A172 (cell line): ENCODE measurements around the gene MRPL10. TPM values are rescaled to one million over a fixed set of nuclear protein-coding genes. Genes with fewer than 3 reads are reported as not detected.

Experiments
- DNase-seq: peaks from one replicate; pipeline ENCODE4 v3.0.0-alpha.2; 2015; ENCODE audit warnings: low spot score
- total RNA-seq: library from RNA; depleted of rRNA; stranded (reverse); fragments of >200 nt; shearing (Covaris generic); gene quantifications from 2 replicates; pipeline ENCODE4 v1.2.3, GENCODE V29; 2014

MRPL10 gene
- total RNA-seq, 1 experiment from 2014 or later = 58.5 TPM

DNA sequence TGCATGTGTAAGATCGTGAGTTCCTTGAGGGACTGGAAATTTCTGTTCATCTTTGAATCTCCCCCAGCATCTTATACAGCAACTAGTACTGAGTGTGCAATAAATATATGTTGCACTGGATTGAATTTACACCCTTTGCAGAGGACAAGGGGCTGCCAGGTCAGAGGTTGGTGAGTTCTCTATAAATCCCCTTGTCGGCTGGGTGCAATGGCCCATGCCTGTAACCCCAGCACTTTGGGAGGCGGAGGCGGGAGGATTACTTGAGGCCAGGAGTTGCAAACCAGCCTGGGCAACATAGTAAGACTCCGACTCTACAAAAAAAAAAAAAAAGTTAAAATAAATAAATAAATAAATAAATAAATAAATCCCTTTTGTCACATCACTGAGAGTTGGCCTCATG lies 29.0 kb upstream of the MRPL10 start:
- DNase-seq = no peak

DNA sequence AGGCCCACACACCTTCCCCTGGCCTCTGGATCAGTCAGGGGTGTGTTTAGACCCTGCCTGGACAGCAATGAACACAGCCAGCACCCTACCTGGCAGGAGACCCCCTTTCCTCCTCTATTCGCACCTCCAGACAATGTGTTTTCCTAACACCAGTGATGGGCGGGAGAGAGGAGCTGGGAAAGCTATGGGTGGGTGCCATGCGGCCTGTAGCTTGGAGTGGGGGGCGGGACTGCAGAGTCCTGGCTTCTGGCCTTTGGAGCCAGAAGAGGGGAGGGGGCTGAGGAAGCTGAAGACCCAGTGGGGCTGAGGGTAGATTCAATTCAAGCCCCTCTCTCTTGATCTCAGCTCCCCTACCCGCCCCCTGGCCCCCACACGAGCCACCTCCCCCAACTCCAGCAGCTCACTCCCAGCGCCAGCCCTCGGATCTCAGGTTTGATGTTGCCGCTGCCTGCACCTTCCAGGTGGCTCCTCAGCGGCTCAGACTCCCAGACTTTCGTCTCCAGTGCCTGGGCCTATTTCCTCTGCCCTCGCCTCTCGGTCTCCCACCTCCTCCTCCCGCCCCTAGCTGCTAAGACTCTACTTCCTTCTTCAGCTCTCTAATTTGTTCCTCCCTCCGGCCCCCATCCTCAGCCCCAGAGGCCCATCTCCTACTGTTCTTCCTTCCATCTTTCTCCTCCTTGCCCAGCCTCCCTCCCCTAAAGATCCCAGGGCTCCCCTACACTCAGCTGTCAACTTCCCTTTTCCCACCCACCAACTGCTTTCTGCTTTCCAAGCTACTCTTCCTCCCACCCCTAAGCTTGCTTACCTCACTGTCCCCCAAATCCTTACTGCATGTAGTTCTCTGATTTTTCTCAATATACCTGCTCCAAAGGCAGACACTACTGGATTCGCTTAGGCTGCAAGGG lies 26.5 kb upstream of the MRPL10 start:
- DNase-seq = no peak

DNA sequence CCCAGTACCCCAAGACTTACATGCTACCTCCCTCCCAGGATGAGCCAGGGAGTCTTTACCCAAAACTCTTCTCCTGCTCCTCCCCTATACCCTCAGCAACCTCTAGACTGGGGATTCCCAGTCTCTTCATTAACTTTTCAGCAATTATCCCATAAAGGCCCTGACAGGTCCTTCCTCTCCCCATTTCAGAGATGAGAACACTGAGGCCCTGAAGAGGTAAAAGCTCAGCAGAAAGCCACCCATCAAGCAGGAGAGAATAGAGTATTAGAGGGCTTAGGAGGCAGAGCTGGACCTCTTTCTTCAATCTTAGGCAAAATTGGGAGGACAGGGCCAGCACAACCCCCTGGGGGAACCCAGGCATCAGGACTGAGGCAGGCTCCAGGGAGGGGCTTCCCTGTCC lies 25.5 kb upstream of the MRPL10 start:
- no peak for DNase-seq

DNA sequence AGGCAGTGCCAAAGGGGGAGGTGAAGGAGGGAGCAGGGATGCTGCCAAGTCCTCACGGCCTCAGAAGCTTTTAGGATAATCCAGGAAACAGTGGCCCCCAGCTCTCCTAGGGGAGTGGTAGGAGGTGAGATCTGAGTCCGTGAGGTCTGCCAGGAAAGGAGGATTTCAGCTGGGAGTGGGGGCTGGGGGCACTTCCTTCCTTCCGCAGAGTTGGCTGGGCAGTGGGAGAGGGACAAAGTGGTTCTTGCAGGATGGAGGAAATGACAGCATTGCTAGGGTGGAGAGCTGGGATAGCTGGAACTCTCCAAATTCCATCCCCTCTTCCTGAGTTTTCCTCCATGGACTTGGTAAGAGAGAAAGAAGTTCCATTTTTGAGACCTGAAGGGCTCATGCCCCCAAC lies 24.4 kb upstream of the MRPL10 start:
- DNase-seq = no peak

DNA sequence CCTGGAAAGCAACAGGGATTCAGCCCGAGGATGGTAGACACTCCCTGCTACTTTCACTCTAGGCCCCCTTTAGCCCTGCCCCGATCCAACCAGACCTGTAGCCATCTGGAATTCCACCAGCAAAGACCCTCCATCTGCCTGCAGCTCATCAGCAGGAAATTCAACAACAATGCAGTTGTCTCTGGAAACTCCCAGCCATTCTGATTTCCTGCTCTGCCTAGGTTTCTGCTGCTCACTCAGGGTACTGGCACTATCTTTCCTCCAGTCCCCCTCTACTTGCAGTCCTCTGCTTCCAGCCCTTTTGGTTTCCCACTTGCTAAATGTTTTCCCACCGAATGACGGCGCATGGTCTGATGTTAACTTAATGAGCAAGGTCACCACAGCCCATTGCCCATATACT lies 22.3 kb upstream of the MRPL10 start:
- no peak for DNase-seq

DNA sequence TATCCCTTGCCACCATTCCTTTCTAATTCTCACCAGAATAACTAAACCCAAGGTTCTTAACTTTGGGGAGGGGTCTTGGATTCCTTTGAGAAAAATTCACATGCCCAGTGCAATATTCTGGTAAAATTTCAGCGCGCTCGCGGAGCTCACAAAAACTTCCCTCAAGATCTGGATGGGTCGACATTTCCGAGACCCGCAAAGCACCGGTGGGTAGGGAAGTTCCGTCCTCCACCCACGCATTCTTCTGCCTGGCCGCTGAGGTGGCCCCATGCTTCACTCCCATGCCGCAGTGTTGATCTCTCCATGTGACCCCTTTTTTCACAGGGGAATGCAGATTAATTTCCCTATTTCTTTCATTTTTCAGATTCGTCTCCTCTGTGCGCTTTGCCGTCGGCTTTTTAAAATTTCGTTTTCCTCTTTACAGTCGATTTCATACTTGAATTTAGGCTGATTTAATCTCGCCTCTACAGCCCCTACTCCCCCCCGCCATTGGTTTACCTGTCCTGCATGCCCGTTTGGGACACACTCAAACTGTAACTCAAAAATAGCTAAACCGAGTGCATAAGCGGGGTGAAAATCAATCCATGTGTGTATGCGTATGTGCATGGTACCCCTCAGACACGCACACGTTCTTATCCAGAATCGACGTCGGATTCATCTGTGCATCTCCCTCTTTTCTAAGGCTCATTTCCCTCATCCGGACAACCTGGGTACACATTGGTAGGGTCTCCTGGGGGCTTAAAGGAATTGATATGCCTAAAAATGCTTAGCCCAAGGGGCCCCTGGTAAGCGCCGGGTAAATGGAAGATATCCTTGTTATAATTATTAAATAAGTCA lies 21.0 kb upstream of the MRPL10 start:
- DNase-seq = no peak

DNA sequence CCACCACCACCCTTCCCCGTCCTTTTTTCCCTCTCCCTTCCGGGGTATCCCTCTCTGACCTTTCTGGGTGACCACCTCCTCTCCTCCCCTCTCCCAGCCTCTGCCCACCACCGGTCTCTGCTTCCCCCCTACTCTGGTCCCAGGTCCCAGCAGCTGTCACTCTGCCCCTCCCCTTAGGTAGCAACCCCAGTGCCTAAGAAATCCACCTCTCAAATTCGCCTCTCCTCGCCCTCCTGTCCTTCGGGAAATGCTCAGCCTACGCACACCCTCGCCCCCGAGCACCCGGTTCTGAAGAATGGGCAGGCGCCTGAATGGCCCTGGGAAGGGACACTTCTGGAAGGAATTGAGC lies 20.4 kb upstream of the MRPL10 start:
- no peak for DNase-seq

DNA sequence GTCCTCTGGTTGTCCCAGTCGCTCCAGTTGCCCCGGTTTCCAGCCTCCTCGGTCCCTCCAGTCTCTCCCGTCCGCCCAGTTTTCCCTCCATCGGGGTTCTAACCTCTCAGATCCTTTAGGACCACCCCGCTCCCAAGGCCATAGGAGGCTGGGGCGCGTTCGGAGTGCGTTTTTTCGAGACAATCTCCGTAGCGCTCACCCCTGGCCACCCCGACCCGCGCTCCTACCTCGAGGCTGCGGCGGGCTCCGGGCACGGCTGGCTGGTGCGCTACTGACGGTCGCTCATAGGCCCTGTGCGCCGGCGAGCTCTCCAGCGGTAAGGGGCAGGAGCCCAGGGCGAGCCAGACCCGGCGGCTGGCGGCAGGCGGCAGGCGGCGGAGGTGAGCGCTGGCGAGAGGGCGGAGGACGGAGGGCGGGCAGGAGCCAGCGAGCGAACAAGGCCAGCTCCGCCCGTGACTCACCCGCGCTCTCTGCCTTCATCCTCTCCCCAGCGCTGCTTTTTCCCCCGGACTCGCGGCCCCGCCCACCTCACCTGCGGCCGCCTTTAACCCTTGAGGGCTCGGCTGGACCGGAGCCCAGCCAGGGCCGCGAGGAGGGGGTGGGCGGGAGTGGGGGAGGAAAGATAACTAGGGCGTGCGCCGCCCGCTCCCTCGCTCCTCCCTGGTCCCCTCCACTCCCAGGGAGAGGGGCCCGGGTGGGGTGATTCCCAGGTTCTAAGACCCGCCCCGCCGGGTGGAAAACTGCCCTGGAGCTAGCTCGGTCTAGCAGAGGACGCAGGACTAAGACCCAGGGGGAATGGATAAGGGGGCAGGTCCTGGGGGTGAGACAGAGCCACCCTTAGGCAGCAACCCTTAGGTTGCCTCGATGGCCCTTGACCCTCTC lies 19.6 kb upstream of the MRPL10 start, which contains the start of gene SP6:
TSS of gene SP6 (minus strand) at position 472 of the 882 bp plus-strand sequence. CDS start 2,734 bp downstream, outside the sequence.
- peak; percentile 82 for DNase-seq

DNA sequence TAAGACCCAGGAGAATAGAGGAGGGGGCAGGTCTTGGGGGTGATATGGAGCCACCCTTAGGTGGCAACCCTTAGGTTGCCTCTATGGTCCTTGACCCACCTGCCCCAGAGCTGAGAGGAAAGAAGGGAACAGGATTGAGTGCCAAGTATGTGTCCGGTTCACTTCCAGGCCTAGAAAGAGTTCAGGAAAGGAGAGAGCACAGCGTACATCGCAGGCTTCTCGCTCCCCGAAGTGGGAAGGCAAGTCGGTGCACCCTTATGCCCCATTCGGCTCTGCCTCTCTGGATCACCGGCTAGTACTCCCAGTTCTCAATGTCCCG lies 19.0 kb upstream of the MRPL10 start:
- no peak for DNase-seq

DNA sequence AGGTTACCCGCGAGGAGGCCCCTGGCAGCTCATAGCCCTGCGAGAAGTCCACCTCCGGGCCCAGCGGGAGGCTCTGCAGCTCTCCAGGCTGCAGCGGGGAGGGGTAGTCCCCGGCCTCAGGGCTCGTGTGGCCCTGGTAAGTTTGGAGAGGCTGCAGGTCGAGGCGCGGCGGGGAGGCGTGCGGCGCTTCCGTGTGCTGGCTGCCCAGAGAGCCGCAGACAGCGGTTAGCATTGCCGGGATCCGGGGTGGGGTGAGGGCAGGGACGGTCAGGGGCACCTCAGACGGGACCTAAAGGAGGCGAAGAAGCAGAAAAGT lies 16.8 kb upstream of the MRPL10 start:
- no peak for DNase-seq

DNA sequence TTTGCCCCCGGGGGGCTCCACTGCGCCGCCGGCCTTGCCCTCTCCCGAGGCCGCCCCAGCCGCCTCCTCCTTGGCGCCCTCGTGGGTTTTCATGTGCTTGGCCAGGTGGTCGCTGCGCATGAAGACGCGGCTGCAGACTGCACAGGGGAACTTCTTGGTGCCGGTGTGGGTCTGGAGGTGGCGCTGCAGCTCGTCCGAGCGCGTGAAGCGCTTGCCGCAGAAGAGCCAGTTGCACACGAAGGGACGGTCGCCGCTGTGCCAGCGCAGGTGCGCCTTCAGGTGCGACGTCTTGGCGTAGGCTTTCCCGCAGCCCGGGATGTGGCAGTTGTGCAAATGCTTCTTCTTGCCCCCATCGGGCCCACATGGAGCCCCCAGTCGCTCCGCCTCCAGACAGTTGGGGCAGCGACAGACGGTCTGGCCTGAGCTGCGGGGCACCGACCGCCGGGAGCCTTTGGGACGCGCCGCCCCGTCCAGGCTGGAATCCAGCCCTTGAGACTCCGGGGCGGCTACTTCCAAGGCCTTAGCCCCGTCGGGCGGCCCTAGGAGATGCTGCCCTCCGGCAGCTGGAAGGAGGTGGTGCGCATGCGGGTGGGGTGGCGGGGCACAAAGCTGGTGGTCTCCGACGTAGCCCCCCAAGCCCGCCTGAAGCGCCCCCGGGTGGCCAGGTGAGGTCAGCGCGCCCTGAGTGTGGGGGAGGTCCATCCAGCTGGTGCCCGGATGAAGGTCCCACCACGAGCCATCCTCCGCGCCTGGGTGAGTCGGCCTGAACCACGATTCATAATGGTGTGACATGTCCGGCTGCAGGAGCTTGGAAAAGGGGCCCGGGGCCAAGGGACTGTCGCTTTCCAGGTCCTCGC lies 16.2 kb upstream of the MRPL10 start:
- DNase-seq = no peak

DNA sequence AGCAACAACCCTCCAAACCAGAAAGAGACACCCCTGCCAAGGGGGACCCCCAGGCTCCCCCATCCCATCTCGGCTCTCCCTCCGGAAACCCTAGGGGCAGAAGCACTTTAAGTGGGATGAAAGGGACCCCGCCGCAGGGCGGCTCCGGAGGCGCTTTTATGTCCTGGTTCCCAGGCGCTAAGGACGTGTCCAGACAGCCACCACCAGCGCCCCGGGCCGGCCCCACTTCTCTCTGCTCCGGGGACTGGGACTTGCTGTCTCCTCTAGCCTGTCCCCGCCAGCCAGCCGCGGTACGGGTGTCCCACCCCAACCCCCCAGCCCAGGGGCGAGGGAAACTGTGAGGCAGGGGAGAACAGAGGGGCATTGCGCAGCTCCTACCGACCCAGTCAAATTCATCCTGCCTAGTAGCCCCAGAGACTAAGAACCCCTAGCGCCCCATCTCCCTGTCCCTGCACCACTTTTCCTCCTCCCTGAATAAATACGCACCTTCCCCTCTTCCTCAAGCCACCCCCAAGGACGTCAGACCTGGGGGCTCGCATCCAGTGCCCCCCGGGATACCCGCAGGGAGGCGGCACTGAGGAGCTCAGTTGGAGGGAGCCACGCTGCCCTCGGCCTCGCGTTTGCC lies 15.5 kb upstream of the MRPL10 start:
- no peak for DNase-seq

DNA sequence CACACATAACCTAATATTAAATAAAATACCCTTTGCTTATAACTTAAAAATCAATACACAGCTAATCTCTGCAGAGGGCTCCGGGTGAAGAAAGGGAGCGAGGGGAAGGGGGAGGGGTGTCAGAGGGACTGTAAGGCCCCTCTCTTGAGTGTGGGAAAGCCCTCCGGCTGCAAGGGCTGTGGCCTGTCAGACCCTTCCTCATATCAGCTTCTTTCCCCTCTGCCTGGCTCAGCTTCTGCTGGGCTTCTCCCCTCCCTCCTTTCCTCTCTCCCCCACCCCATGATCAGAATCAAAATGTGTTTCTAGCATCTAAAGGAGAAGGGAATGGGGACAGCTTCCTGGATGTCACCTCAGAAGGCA lies 14.4 kb upstream of the MRPL10 start:
- DNase-seq = no peak

DNA sequence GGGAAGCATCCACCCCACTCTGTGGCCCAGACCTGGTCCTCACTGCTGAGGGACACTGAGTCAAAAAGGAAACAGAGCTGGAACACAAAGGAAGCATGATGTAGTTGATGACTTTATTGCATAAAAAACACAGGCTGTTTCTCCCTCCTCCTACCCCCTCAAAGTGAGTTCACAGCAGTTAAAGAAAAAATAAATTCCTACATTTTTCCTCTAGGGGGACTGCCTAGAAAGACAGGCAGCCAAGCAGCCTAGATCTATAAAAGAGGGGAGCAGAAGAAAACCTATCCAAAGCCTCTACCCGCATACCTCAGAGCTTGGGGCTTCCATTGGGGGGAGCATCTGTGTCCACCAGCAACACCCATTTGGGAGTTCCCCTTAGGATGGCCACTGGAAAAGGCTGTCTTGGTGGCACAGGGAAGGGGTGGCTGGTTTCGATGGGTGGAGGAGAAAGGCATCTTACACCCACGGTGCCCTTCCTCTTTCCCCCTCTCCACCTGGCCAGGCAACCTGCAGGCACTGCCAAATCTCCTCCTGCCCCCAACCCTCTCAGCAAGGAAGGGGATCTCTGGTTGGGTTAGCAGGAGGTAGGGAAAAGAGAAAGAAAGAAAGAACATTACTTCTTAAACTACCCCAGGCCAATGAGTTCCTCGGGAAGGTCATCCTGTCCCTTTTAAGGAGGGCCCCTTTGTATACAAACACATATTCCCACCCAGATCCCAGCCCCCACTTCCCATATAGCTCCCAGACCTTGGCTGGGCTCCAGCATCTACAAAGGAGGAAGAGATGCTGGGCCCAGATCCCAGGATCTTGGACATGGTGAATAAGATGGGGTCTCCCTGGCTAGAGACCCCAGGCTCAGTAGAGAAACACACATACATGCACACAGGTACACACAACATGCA lies 13.7 kb upstream of the MRPL10 start:
- DNase-seq = no peak

DNA sequence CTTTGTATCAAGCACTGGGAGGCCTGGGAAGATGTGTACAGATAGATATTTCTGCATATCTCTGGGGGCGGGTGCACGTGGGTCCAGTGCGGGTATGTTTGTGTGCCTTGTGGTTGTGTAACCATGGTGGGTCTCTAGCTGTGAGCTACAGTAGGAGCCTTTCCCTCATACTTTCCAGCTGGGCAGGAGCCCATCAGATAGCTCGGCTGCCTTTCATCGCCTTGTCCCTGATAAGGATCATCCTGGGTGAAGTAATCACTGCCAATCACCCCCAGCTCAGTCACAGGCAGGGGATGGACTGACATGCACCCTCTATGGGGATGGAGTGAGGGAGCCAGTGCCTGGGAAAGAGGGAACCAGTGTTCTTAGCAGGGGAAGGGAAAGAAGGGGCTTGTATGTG lies 12.9 kb upstream of the MRPL10 start:
- no peak for DNase-seq

DNA sequence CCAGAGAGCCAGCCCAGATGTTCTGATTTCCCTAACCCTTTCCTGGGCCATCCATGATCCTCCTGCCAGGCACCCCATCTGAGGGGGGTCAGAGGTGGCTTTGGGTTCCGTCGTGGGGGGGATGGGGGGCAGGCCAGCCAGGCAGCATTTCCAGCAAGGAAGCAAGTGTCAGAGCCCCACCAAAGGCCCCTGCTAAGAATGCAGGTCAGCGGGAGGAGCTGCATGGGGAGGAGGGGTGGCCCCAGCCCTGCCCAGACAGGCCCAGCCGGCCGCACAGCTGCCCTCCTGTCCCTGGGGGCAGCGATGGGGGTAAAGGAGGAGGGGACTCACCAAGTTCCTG lies 12.0 kb upstream of the MRPL10 start:
- DNase-seq = no peak

DNA sequence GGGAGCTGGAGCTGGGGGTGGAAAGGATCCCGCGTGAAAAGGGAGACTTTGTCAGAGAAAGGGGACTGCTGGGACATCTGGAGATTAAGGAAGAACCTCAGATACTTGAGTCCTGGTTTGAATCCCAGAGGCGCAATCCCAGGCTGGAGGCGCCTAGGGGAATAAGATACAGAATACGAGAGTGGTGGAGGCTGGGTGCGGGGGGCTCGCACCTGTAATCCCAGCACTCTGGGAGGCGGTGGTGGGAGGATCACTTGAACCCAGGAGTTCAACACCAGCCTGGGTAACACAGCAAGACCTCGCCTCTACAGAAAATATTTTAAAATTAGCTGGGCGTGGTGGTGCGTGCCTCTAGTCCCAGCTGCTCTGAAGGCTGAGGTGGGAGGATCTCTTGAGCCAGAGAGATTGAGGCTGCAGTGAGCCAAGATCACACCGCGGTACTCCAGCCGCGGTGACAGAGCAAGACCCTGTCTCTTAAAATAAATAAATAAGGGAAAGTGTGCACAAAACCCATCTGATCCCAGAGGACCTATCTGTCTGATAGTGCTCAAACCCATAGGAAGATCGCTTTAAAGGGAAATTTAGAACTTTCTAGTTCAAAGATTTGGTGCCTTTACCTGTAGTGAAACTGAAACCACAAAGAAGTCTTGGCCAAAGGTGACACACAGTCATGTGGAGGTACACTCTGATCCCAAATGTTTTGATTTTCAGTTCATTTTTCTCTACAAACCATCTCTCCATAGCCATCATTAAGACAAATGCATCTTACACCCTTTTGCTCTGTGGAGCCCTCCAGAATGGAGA lies 10.3 kb upstream of the MRPL10 start:
- no peak for DNase-seq

DNA sequence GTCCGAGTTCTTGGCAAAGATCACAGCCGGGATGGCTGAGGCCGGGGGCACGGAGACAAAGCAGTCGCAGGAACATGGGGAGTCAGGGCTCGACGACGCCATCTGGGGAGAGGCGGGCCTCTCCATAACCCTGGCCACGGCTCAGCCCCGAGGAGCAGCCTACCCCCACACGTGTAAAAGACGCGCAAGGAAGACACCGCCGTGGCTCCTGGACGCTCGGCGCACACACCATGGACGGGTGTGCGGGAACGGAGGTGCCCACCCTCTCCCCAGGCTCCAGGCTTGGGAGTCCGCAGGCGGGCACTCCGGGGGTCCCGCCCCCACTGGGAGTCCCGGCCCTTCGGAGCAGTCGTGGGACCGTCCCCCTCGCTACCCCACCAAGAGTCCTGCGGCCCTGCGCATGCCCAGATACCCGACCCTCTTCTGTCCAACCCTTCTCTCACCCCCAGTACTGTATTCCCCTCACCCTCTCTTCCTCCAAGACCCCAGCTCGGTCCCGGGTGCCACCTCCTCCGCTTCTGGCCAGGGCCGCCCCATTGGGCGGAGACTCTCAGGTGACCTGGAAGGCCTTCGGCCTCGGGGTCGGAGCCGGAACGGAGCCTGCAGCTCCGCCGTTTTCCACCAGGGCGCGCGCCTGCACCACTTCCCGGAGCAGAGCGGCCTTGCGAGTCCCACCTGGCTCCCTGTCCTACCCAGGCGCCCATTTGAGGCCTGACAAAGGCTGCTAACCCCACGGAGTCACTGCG lies 9.6 kb upstream of the MRPL10 start, which contains the start of gene SCRN2:
TSS of gene SCRN2 (minus strand) at position 532 of the 746 bp plus-strand sequence. CDS start at position 102, 430 bp downstream.
- DNase-seq = peak; percentile 78
